ENCODE measurements around the gene AGAP1. TPM values are rescaled to one million over a fixed set of nuclear protein-coding genes. Genes with fewer than 3 reads are reported as not detected.

AGAP1 gene
- total RNA-seq, 1 experiment from 2014 or later = 25.8 TPM

GRCh38 chr2:235747786-235748091, 253.9 kb downstream of the AGAP1 start:
- H3K4me1 ChIP-seq (ENCODE audit: insufficient read depth, low read length) = no peaks in the 10 kb centered on the region
- no peak overlapping the region for H3K9ac ChIP-seq (ENCODE audit: extremely low read depth, insufficient read length, low read length)
- no peak overlapping the region for H2BK12ac ChIP-seq (ENCODE audit: insufficient read length, low read depth, low read length)
- no peak overlapping the region for H3K18ac ChIP-seq (ENCODE audit: insufficient read length, low read depth, low read length)
- H3K27me3 ChIP-seq (ENCODE audit: insufficient read depth, low read length) = no peaks in the 10 kb centered on the region
- no peaks in the 10 kb centered on the region for H3K79me1 ChIP-seq (ENCODE audit: insufficient read depth, low read depth, low read length, poor library complexity, severe bottlenecking)
- no peaks in the 10 kb centered on the region for H3K9me3 ChIP-seq (ENCODE audit: control insufficient read depth, low read depth, low read length)
- H3K4me2 ChIP-seq (ENCODE audit: insufficient read depth, insufficient read length, low read length) = no peak overlapping the region
- H3K14ac ChIP-seq (ENCODE audit: insufficient read depth, low read length) = no peak overlapping the region
- H3K4me3 Mint-ChIP-seq = no peak overlapping the region; a peak in 1 of 5 replicates
- H3K56ac ChIP-seq (ENCODE audit: insufficient read length, low read depth, low read length) = no peak overlapping the region
- TF ChIP-seq CTCF (conservative IDR thresholded peaks at IDR 0.05) = no peak
- H4K5ac ChIP-seq (ENCODE audit: insufficient read length, low read depth, low read length) = no peak overlapping the region
- no peak overlapping the region for H2BK20ac ChIP-seq (ENCODE audit: low read depth, low read length, poor library complexity, severe bottlenecking)
- H2BK5ac ChIP-seq (ENCODE audit: insufficient read length, low read length) = no peak overlapping the region
- H3K27me3 Mint-ChIP-seq (ENCODE audit: low read depth) = no peaks in the 10 kb centered on the region; the same call in 1 of the 2 replicates
- no CpG with 5 or more reads among the region's 6 CpGs for WGBS (ENCODE audit: extremely low coverage, insufficient read length, low lambda C conversion rate)
- H2AK5ac ChIP-seq (ENCODE audit: insufficient read length, low read length) = no peak overlapping the region
- no peaks in the 10 kb centered on the region for H3K23me2 ChIP-seq (ENCODE audit: insufficient read length, low read depth, low read length, poor library complexity, severe bottlenecking)
- H3K23ac ChIP-seq (ENCODE audit: insufficient read length, low read depth, low read length) = no peak overlapping the region
- peak overlapping the region; percentile 45 to 90 (median 52); a peak in 4 of 7 replicates for H3K27ac Mint-ChIP-seq
- no peaks in the 10 kb centered on the region for H4K20me1 ChIP-seq (ENCODE audit: control insufficient read depth, insufficient read depth, insufficient read length)
- no peak for DNase-seq
- peaks cover 14 to 30% (median 29%) of the 10 kb centered on the region in 3 experiments for H3K36me3 Mint-ChIP-seq (ENCODE audit: insufficient read depth in 1 of 3, low read depth in 3 of 3)
- no peak overlapping the region for H3T11ph ChIP-seq (ENCODE audit: low read length)
- no peak overlapping the region for H2BK120ac ChIP-seq (ENCODE audit: low read depth, low read length, poor library complexity, severe bottlenecking)
- H3K4me1 Mint-ChIP-seq = peaks cover 25 to 30% of the 10 kb centered on the region in 2 experiments
- H4K8ac ChIP-seq (replicated peaks; ENCODE audit: insufficient read length, low read depth, low read length) = no peak overlapping the region
- H4K91ac ChIP-seq (ENCODE audit: insufficient read length, low read depth, low read length) = no peak overlapping the region
- H3K79me2 ChIP-seq (ENCODE audit: insufficient read depth, low read length) = no peaks in the 10 kb centered on the region
- H2BK15ac ChIP-seq (ENCODE audit: low read depth, low read length) = no peak overlapping the region
- no peak overlapping the region for H3K4ac ChIP-seq (ENCODE audit: low read depth, low read length)
- no peaks in the 10 kb centered on the region for H3K9me3 Mint-ChIP-seq
- no peak overlapping the region for H3K27ac ChIP-seq (ENCODE audit: insufficient read length, low read depth, low read length)
- H2AFZ ChIP-seq (ENCODE audit: low read length) = no peak overlapping the region

Data from H9 (cell line).